Activated CD8-positive, alpha-beta memory T cell treated with anti-CD3 and anti-CD28 coated beads for 1 hour (primary cell): ENCODE results near the gene IGSF11.

Experiments used
- DNase-seq, 2 donors: peaks; one replicate each; pipeline ENCODE4 v3.0.0-alpha.2; 2020; ENCODE audit warnings: low read depth in 1 of 2; ENCODE audit errors: extremely low read depth in 1 of 2

IGSF11 gene

DNA sequence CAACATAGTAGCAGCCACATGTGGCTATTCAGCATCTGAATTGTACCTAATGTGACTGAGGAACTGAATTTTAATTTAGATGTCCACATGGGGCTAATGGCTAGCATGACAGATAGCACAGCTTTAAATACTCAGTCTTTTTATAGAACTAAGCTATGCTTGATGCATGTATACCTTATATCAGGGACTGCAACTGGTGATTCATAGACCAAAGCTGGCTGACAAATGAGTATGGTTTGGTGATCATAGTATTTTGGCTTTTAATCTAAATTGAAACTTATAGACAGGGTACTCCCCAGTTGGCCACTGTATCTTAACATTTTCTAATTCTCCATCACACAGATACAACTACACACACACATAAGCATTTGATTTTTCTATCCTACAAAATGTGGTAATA lies 83.6 kb downstream of the IGSF11 start:
- no peak for DNase-seq

GRCh38 chr3:118949113-118949760 lies 85.4 kb downstream of the IGSF11 start:
- DNase-seq, result no peak

DNA sequence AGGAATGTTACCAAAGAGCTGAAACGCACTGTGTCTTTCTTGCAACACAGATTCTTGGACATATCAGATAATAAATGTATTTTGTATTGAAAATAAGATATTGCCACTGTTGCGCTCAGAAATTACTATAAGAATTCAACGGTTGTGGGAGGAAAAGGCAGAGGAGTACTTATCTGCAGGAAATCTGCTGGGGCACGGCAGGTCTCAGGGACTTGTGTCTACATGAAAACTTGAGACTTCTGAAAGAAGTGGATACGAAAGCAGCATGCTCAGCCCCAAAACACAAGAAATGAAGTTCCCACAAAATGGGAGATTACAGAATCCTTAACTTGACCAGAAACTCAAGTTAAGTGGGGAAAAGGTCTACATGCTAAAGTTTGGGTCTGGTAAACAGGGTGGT lies 86.5 kb downstream of the IGSF11 start:
- DNase-seq, result no peak

GRCh38 chr3:118946449-118946848 lies 88.2 kb downstream of the IGSF11 start:
- DNase-seq, result no peak

GRCh38 chr3:118945834-118946233 lies 88.8 kb downstream of the IGSF11 start:
- no peak for DNase-seq

- DNase-seq, result no peak
Measured at GRCh38 chr3:118943597-118943996, 91.0 kb downstream of the IGSF11 start.

GRCh38 chr3:118942671-118943070 lies 92.0 kb downstream of the IGSF11 start:
- DNase-seq, result no peak

DNA sequence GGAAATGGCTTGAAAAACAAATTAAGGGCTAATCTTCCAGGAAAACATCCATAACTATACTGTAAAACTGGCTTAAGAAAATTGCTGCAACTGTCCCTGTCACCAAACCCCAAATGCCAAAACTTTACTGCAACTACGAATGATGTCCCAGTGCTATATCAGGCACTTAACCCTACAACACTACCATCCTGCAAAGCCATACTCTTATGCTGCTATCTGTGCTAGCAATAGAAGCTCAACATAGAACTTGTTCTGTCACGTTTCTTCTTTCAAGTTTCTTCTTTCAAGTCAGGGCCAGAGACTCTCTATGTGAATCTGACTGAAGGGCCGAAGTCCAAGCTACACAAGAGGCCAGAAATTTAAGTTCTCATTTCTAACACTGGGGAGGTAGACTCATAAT lies 92.5 kb downstream of the IGSF11 start:
- no peak for DNase-seq

- DNase-seq, result no peak
Measured at GRCh38 chr3:118941236-118941635, 93.4 kb downstream of the IGSF11 start.

DNA sequence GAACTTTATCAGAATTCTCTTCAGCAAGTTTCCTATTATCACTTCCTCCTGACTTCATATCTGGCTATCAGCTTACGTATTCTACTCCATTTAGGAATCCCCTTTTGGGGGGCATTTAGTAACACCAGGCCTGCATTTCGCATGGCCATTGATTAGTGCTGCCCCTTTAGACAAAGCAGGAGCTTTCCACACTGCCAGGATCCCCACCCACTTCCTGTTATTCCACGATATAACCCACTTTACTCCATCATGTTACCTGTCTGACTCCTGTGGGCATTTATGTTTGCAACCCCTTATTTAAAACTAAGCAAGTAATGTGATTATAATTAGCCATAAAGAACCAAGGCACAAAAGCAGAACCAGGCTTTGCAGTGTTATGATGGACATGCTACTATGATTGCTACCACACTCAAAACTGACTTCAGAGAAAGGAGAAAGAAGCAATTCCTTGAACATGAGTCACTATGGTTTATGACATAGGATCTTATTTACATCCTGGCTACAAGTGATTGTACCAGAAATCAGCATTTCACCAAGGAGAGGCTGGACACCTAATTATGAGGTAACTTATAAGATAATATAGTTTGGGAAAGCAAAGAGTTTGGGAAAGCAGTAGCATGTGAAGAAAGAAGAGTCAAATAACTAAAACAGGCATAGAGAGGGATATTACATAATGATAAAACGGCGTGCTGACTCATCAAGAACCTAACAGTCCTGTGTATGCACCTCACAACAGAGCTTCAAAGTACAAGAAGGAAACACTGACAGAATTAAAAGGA lies 96.3 kb downstream of the IGSF11 start:
- no peak for DNase-seq

- no peak for DNase-seq
Measured at GRCh38 chr3:118936811-118937210, 97.8 kb downstream of the IGSF11 start.

DNA sequence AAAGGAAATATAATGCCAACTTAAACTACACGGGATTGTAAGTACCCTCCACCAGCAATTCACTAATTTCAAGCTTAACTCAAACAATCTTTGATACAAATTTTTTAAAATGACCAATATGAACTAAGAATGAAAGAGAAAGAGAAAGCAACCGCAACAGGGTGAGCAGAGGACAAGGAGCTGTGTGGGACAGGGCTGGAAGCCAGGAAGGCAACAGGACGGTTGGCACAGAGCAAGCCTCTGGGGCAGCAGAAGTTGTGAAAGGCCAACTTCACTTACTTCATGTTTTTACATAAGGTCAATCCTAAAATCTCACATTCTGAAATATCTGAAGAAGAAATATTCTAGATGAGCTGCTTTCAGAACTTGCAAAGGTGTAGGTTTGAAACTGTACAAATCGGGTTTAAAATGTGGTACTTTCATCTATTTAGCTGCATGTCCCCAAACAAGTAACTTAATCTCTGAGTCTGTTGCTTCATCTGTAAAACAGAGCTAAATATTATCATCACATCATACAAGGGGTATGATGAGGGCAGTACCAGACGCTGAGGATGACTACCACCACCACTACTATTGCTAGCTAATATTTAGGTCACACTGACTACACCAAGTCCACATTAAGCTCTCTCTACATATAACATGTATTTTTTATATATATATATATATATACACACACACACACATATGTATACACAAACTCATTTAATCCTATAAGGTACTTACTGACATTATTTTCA lies 101.7 kb downstream of the IGSF11 start:
- no peak for DNase-seq

DNA sequence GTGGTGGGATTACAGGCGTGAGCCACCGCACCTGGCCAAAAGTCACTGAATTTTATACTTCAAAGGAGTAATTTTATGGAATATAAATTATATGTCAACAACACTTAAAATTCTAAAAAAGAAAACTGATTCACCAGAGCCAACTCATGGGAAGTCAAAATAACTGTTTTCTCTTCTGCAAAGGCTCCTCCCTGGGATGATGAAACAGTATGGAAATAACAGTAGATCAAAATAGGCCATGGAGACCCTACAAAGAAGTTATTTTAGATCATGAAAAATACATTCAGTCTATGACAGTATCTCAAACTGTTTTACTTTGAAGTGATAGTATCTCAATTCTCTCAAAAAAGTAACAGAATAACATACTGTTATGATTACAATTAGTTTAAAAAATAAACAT lies 102.7 kb downstream of the IGSF11 start:
- DNase-seq, result no peak

- no peak for DNase-seq
Measured at GRCh38 chr3:118927449-118927848, 107.2 kb downstream of the IGSF11 start.

DNA sequence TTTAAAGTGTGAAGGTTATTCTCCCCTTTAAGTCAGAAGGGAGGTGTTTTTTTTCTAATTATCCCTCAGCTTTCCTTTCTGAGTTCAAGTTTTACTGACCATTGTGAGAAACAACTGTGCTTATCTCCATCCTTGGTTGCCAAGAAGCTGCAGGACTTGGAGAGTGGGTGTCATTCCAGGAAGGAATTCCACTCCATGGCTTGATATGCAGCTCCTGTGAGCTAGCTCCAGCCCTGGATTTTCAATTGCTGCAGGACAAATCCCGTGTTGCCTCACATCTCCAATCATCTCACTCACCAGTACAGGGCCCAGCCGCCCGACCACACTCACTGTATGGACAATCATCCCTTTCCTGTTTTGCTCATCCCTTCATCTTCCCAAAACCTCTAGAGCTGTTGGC lies 122.5 kb downstream of the IGSF11 start:
- no peak for DNase-seq

DNA sequence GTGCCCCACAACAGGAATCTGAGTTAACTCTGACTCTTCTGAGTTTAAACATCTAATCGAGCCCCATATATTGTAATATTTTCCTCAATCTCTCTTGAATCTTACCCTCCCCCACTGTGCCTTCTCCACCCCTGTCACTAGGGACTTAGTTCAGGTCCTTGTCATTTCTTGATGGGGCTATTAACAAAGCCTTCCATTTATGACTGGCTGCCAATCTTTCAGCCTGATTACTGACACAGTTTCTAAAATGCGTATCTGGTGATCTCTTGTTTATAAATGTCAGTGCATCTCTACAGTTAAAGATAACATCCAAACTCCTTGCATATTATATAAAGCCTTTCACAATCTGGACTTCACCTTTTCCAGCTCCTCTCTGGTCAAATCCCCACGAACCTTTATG lies 124.3 kb downstream of the IGSF11 start:
- no peak for DNase-seq

- DNase-seq, result no peak
Measured at GRCh38 chr3:118909763-118910162, 124.9 kb downstream of the IGSF11 start.

DNA sequence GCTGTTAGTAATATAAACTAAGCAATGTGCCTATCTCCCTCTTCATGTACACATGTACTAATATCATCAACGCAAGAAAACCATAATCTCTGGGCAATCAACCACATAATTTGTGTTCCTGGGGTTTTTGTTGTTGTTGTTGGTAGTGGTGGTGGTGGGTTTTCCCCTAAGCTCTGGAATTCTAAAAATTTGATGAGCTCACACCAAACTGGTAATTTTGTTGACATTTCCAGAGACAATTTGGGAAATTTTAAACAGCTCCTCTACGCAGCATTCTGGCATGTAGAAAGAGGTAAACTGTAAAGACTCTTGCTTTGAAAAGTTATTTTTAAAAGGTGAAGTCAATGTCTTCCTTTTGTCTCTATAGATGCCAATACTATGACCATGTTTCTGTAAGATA lies 126.7 kb downstream of the IGSF11 start:
- DNase-seq, result no peak

DNA sequence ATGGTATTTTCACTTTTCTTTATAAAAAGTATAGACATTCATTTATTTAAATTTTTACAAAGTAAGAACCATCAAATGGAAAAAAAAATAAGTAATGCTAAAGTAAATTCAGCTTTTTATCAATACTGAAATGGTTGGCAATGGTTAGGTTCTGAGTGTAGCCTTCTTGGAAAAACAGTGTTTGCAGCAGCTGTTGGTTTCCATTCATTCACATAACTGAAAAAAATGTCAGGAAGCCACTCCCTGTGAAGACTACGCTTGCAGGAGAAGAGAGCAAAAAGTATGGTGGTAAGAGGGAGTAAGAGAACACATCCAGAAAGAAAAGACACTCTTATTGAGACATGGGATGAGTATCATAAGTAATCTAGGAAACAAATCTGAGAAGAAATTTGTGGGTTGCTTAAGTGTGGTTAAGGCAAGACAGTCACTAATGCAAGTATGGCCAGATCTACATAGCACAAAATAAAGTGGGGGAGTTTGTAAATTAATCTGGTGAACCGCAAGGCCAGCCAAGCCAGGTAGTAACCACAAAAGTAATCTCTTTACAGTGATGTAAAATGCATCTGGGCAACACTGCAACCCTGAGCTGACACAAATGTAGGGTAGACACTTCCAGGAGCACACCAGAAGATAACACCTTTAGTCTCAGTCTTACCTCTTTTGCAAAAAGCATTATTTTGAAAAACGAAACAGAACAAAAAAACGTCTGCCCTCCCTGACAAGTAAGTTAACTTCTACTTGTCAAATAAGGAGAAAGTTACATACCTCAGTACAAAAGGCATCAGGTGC lies 133.7 kb downstream of the IGSF11 start:
- DNase-seq, result no peak

- no peak for DNase-seq
Measured at GRCh38 chr3:118890206-118890605, 144.4 kb downstream of the IGSF11 start.

GRCh38 chr3:118889691-118890090 lies 145.0 kb downstream of the IGSF11 start:
- DNase-seq, result no peak
